Measurements from ENCODE around the gene POLA2. TPM values are rescaled to one million over a fixed set of nuclear protein-coding genes. Genes with fewer than 3 reads are reported as not detected.

The POLA2 gene
- total RNA-seq, 1 experiment from 2014 or later, result 5.1 TPM

DNA sequence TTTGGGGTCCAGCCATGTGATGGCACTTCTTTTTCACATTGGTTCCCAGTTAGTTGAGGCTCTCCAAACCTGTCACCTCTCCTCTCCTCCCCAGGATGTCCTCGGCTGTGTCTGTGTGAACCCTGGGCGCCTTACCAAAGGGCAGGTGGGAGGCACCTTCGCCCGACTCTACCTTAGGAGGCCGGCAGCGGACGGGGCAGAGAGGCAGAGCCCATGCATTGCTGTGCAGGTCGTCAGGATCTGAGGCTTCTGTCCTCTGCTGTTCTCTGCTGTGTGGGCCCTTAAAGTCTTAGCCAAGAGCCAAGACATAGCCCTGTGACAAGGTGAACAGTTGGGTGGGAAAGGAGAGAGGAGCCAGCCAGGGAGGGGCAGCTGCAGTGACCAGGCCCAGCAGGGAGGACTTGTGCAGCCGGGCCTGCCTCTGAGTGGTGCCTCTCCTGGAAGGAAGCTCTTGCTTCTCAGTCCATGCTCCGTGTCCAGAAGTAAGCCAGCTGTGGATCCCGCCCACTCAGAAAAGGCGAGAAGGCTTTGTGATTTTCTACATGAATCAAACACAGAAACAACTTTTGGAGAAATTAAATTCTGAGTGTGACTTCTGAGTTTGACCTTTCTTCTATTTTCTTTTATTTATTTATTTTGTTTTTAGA, 35.4 kb downstream of the POLA2 start:
- in situ Hi-C loops (cut with HindIII; ENCODE audit: low pct_unique_long_range_greater_than_20kb, low sequenced_read_pairs), result no loop called here

DNA sequence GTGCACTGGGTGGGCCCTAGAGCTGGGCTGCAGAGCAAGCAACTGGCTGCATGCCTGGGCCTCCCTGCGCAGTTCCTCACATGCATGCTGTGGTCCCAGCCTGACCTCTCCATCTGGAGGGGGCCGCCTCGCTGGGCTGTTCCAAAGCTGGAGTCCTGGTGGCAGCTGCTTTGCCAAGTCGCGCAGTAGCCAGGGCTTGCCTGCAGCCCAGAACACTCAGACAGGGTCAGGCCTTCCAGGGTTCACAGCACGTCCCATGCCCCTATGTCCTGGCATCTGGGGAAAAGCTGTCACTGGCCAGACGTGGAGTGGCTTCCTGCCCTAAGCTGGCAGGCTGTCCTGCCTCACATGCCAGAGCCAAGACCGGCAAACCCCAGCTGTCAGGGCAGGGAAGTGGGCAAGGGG, 36.4 kb downstream of the POLA2 start:
- in situ Hi-C loops (cut with HindIII; ENCODE audit: low pct_unique_long_range_greater_than_20kb, low sequenced_read_pairs), result no loop called here
- no peak for DNase-seq (ENCODE audit: low read depth, low spot score)

More for the DNA sequence above, 35.4 kb downstream of the POLA2 start:
- no peak for DNase-seq (ENCODE audit: low read depth, low spot score)

DNA sequence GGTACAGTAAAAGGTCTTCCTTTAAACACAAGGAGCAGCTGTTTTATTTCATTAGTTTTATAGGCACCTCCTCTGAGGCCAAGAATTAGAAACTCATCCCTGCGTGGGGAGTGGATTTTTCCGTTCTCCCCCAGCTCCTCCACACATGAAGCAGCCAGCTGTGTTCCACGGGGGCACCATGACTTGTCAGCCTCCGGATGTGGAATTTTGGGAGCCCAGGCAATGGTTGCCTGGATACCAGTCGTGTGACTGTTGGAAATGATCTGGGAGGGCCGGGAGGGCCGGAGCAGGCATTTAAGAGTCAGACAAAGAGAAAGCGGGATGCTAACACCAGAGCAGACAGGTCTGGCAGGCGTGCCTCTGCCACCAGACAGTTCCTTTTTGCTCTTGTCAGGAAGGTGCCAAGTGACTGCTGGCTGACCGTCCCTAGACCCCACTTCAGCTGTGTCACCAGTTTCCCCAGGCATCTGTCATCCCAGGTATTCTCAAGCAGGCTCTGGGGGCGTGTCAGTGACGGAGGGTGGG, 37.0 kb downstream of the POLA2 start:
- DNase-seq (ENCODE audit: low read depth, low spot score), result no peak
- in situ Hi-C loops (cut with HindIII; ENCODE audit: low pct_unique_long_range_greater_than_20kb, low sequenced_read_pairs), result no loop called here

DNA sequence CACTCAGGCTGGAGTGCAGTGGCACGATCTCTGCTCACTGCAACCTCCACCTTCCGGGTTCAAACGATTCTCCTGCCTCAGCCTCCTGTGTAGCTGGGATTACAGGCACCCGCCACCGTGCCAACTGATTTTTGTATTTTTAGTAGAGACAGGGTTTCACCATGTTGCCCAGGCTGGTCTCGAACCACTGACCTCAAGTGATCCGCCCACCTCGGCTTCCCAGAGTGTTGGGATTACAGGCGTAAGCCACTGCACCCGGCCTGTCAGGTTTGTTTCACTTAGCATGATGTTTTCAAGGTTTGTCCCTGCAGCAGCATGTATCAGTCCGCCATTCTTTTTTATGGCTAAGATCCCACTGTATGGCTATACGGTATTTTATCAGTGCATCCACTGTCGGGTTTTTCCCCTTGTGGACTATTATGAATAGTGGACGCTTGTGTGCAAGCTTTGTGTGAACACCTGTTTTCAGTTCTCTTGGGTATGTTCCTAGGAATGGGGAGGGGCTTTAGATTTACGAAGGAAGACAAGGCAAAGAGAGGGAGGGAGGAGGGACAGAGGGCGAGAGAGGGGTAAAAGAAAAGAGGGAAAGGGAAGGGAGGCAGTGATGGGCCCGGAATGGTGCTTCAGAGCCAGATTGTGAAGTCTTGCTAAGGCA, 39.0 kb downstream of the POLA2 start:
- in situ Hi-C loops (cut with HindIII; ENCODE audit: low pct_unique_long_range_greater_than_20kb, low sequenced_read_pairs), result no loop called here
- no peak for DNase-seq (ENCODE audit: low read depth, low spot score)

DNA sequence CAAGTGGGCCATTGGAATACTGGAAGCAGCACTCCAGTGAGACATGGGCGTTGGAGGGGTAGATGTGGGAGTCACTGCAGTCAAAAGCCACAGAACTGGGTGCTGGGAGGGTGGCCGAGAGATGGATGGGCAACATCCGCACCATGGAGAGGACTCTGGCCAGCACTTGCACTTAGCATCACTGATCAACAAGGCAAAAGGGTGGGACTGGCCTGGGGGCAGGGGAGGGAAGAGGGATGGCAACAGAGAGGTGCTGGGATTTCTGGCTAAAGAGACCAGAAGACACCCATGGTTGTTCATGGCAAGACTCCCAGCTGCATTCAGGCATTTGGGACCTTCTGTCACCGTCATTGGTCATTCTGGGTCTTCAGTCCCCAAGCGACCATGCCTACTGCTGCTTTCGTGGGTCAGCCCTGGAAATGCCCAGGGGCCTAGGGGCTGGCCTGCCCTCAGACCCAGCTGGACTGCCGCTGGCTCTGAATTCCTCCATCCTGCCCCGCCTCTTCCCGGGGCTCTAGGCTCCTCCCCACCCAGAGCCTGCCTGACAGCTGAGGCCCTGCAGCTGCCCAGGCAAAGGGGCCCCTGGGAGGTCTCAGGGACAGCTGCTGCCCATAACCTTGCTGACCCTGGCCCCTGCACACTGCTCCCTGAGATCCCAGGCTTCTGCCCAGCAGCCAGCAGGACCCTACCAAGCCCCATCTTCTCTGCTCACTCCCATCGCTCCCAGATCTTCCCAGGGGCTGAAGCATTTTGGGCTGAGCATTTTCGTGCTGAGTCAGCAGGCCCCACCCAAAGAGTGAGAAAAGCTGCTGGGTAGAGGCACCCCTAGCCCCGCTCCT, 39.9 kb downstream of the POLA2 start:
- in situ Hi-C loops (cut with HindIII; ENCODE audit: low pct_unique_long_range_greater_than_20kb, low sequenced_read_pairs), result no loop called here
- DNase-seq (ENCODE audit: low read depth, low spot score), result no peak

DNA sequence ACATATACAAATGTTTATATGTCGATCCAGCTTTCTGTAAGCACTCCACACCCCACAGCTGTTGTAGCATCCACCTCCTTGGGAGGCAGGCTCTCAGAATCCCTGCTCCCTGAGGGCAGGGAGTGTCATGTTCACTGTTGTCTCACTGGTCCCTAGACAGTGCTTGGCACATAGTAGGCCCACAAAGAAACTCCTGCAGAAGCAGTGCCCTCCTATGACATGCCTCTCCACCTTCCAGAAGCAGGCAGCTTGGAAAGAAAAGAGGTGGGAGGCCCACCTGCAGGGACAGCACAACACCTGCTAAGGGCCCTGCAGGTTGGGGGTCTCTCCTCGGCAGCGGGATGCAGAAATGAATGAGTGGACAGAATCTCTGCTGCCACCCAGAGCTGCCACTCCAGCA, 41.8 kb downstream of the POLA2 start:
- in situ Hi-C loops (cut with HindIII; ENCODE audit: low pct_unique_long_range_greater_than_20kb, low sequenced_read_pairs), result no loop called here
- no peak for DNase-seq (ENCODE audit: low read depth, low spot score)

DNA sequence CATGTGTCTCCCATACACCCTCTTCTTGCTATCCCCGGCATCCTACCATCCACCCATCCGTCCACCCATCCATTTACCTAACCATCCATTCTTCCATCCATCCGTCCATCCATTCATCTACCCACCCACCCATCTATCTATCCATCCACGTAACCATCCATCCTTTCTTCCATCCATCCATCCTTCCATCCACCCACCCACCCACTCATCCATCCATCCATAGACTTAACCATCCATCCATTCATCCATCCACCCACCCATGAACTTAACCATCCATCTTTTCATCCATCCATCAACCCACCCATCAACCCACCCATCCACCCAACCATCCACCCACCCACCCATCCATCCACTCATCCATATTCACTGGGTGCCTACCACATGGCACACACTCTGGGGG, 42.3 kb downstream of the POLA2 start:
- in situ Hi-C loops (cut with HindIII; ENCODE audit: low pct_unique_long_range_greater_than_20kb, low sequenced_read_pairs), result no loop called here
- DNase-seq (ENCODE audit: low read depth, low spot score), result no peak

DNA sequence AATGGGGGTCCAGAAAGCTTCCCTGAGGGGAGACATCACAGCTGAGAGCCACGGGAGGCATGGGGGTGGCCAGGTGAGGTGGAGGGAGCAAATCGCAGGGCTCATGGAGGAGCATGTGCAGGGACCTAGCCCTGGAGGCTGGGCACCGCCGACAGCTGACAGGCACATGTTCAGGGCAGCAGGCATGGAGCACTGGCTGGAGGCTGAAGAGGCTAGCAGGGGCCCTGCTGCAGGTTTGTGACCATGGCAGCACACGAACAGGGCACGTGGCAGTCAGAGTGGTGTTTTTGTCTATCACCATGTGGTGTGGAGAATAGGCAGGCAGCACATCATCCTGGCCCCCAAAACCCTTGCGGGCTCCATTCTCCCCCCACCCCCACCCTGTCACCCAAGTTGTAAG, 42.9 kb downstream of the POLA2 start:
- in situ Hi-C loops (cut with HindIII; ENCODE audit: low pct_unique_long_range_greater_than_20kb, low sequenced_read_pairs), result no loop called here
- no peak for DNase-seq (ENCODE audit: low read depth, low spot score)

DNA sequence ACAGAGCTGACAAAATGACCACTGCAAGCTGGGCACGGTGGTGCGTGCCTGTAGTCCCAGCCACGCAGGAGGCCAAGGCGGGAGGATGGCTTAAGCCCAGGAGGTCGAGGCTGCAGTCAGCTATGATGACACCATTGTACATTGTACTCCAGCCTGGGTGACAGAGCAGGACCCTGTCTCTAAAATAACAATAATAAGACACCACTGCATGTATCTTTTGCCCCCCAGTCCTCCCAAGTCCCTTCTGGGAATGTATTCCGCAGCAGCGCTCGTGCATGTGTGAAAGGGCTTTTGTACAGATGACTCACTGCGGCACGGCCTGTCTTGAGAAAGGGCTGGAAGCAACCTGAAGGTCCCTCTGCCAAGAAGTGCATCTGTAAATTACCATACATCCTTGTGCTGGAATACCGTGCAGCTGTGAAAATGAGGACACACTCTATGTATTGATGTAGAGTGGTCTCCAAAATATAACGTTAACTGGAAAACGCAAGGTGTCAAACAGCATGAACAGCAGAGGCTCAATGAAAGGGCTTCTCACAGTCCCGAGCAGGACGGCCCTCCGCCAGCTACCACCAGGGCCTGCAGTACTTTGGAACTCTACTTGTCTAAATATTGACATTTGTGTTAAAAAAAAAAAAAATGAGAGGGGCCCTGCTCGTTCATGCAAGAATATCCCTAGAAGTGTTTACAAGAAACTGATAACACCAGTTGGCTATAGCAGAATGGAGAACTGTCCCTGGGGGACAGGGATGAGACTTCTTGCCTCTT, 43.9 kb downstream of the POLA2 start:
- in situ Hi-C loops (cut with HindIII; ENCODE audit: low pct_unique_long_range_greater_than_20kb, low sequenced_read_pairs), result no loop called here
- DNase-seq (ENCODE audit: low read depth, low spot score), result peak; percentile 11

DNA sequence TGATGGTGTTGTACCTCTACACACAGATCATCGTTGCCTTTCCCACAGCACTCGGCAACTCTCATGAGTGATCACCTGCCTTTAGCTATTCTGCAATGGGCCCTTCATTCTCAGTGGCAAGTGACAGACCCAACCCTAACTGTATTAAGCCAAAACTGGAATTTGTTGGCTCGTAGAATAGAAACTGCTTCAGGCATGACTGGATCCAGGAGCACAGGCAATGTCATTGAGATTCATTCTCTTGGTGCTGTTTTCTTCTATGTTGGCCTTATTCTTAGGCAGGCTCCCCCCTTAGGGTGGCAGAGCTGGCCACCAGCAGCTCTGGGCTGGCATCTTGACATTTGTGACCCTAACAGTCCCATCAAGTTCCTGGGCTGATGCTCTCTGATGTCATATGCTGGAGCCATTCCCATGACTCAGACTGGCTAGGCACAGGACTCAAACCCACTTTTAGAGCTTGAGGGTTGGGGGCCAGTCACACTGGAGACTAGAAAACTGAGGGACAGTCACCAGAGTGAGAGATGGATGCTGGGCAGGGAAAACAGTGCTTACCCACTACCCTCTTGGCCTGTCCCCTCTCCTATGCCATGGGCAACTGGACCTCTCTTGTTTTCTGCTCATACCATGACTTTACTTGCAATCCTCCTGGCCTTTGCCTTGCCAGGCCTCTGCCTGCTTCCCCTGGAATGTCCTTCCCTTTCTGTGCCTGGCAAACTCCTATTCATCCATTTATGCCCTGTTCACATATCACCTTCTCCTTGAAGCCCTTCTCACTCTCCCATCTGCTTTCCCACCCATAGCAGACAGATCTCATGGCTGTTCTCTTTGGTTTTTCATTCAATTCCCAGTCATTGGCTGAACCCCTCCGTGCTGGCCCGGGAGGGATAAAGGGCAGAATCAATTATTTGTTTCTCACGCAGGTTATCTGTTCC, 45.8 kb downstream of the POLA2 start:
- no peak for DNase-seq (ENCODE audit: low read depth, low spot score)
- in situ Hi-C loops (cut with HindIII; ENCODE audit: low pct_unique_long_range_greater_than_20kb, low sequenced_read_pairs), result no loop called here

DNA sequence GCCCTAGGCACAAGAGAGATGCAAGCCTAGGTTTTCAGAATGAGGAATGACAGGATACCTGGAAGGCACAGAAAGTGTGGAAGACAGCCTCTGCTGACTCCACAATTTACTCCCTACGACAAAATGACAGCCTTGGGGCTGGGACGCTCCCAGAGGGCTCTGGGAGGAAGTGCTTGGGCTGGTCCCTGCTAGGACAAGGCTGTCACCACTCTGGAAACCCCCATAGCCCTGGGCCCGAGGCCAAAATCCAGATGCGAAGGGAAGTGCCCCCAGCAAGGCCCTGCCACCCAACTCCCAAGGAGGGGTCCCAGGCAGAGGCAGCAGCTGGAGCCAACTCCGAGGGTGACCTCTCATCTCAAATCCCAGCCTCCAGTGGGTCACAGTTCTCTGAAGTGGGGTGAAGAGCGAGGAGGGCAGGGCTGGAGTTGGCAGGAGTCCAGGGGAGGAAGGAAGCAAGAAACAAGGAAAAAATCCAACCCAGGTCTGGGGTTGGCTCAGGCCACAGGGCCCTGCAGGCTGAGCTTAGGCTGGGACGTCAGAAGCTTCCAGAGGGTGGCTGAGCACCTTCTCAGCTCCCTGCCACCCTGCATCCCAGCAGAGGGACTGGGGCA, 46.6 kb downstream of the POLA2 start:
- in situ Hi-C loops (cut with HindIII; ENCODE audit: low pct_unique_long_range_greater_than_20kb, low sequenced_read_pairs), result no loop called here

DNA sequence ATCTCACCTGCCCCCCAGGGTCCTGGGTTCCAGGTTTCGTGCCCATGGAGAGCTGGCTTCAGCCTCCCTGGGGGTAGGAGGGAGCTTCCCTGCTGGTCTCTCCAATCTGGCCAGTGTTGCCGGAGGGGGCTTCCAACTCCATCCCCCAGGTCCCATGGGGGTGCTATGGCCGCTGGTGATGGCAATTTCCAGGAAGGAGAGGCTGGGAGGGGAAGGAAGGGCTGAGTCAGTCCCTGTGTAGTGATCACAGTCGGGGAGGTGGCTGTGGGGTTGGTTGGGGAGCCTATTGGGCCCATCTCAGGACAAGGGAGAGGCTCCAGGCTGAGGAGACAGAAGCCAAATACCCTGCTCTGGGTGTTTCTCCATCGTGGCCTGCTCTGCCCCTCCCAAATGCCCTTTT, 47.2 kb downstream of the POLA2 start:
- DNase-seq (ENCODE audit: low read depth, low spot score), result no peak
- in situ Hi-C loops (cut with HindIII; ENCODE audit: low pct_unique_long_range_greater_than_20kb, low sequenced_read_pairs), result no loop called here

More for the DNA sequence above, 46.6 kb downstream of the POLA2 start:
- DNase-seq (ENCODE audit: low read depth, low spot score), result no peak

DNA sequence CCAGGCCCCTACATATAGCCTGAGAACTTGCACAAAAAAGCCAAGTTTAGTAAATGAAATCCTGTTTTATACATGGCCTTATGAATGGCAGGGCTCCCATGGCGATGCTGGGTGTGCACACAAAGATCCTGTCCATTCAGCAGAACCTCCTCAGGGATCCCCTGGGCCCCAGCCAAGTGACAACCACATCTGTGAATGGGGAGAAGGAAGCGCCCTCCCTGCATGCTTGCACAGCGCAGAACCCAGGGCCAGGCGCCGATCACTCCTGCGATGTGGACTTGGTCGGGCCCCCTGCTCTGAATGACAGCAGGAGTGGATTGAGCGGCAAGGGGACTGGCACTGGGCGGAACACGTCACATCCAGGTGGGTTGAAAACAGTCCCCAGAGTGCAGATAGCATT, 48.5 kb downstream of the POLA2 start:
- DNase-seq (ENCODE audit: low read depth, low spot score), result no peak
- in situ Hi-C loops (cut with HindIII; ENCODE audit: low pct_unique_long_range_greater_than_20kb, low sequenced_read_pairs), result no loop called here

DNA sequence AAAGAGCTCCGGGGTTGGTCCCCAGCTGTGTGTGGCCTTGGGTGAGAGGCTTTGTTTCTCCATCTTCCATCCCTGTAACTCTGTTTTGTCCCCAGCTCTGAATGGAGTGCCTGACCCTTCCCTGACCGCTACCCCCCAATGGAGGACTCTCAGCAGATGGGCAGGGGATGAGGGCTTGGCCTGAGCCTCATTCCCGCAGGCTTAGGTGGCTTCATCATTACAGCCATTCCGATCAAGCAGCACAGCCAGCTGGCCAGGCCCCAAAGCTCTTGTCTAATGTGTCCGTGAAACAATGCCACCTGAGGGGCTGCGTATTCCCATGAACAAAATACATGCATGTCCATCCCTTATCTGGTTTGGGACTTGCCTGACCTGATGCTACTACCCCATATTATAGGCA, 49.0 kb downstream of the POLA2 start:
- DNase-seq (ENCODE audit: low read depth, low spot score), result no peak
- in situ Hi-C loops (cut with HindIII; ENCODE audit: low pct_unique_long_range_greater_than_20kb, low sequenced_read_pairs), result no loop called here

DNA sequence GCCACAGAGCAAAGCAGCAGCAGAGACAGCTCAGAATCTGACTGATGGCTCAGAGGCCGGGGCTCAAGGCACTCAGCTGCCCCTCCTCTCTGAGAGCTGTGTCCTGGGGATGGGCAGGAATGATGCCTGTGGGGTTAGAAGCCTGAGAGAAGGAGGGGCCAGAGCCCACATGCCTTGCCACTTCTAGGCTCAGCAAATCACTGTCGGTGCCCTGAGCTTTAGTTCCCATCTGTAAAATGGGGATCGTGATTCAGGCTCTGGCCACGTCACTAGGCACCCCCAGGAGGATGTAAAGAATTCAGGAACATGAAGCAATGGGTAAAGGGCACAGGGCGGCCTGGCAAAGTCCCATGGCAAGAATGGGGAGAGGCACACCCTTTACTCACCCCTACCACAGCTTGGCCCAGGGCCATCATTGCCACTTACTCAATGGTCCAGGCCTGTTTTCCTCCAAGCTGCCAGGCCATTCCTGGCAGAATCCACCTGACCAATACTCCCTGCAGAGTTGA, 49.5 kb downstream of the POLA2 start:
- in situ Hi-C loops (cut with HindIII; ENCODE audit: low pct_unique_long_range_greater_than_20kb, low sequenced_read_pairs), result no loop called here
- DNase-seq (ENCODE audit: low read depth, low spot score), result no peak

DNA sequence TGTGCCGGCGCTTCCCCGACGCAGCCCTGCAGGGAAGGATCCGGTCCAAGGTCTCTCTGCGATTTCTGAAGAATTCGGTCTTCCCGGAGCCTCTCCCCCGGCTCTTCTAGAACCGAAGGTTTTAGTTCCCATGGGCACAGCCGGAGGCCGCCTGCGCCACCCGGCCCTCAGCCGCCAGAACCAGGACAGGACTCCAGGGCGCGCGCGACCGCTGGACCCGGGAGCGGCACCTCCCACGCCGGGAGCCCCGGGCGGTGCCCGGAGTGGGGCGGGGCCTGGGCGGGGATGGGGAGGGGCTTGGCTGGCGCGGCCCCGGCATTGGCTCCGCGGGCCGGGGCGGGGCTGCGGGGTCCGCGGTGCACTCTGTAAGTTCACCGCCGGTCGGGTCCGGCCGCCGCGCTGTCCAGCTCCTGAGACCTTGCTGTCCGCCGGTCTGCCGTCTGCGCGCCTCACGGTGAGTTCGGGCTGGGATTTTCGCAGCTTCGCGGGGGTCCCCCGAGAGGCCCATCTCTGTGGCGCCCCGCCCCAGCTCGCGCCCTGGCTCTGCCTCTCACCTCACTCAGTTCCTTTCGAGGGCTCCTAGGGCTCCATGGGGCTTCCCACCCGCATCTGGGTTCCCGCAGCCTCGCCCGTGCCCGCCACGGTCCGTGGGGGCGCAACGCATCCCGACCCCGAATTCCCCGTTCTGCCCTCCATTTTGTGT, 52.9 kb downstream of the POLA2 start, which contains the start of gene CDC42EP2:
Gene CDC42EP2 (plus strand): TSS at position 366 of the 703 bp plus-strand sequence. CDS start 6,033 bp downstream, outside the sequence.
- DNase-seq (ENCODE audit: low read depth, low spot score), result peak; percentile 68
- in situ Hi-C loops (cut with HindIII; ENCODE audit: low pct_unique_long_range_greater_than_20kb, low sequenced_read_pairs), result no loop called here
